ENCODE measurements around the gene NUP93. TPM values are rescaled to one million over a fixed set of nuclear protein-coding genes. Genes with fewer than 3 reads are reported as not detected.

The NUP93 gene
- total RNA-seq, 2 donors from 2014 or later, result 18.1 to 19.8 TPM

DNA sequence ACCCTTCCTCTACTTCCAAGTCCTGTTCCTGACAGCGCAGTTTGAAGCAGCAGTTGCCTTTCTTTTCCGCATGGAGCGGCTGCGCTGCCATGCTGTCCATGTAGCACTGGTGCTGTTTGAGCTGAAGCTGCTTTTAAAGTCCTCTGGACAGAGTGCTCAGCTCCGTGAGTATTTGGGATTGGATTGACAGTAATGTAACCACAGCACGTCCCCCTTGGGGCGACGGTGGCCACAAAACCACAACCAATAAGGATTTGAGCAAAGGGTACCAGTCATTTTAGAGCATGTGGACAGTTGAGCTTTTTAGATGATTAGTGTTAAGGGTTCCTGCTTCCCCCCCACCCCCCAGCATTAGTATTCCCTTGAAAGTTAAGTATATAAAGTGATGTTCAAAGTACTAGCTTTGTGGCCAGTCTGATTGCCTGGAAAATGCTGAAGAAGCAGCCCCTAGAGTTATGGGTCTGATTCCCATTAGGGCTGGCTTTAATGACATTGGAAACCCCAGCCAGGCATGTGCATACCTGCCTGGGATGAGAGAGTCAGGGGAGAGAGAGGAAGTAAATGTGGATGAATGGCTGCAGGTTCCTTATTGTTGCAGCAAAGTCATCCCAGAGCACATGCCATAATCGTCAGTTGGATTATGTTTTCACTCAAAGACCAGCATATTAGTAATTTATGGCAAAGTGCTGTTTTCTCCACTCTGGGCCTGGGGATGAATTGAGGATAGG is 103.5 kb downstream of the NUP93 start:
- TF ChIP-seq, protein P1, sequence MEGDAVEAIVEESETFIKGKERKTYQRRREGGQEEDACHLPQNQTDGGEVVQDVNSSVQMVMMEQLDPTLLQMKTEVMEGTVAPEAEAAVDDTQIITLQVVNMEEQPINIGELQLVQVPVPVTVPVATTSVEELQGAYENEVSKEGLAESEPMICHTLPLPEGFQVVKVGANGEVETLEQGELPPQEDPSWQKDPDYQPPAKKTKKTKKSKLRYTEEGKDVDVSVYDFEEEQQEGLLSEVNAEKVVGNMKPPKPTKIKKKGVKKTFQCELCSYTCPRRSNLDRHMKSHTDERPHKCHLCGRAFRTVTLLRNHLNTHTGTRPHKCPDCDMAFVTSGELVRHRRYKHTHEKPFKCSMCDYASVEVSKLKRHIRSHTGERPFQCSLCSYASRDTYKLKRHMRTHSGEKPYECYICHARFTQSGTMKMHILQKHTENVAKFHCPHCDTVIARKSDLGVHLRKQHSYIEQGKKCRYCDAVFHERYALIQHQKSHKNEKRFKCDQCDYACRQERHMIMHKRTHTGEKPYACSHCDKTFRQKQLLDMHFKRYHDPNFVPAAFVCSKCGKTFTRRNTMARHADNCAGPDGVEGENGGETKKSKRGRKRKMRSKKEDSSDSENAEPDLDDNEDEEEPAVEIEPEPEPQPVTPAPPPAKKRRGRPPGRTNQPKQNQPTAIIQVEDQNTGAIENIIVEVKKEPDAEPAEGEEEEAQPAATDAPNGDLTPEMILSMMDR (IDR thresholded peaks at IDR 0.05), result no peak
- H3K9me3 ChIP-seq, result no peaks in the 10 kb centered on the region
- peaks cover 62% of the 10 kb centered on the region for H3K36me3 ChIP-seq
- no peak overlapping the region for H3K4me3 ChIP-seq
- DNase-seq (ENCODE audit: low spot score), result no peak
- no peaks in the 10 kb centered on the region for H3K4me1 ChIP-seq
- H3K27ac ChIP-seq, result no peak overlapping the region
- H3K27me3 ChIP-seq, result no peaks in the 10 kb centered on the region

GRCh38 chr16:56835320-56835719 is 105.4 kb downstream of the NUP93 start:
- Histone ChIP-seq H3K36me3 (peaks cover 63% of the 10 kb centered on the region), H3K4me3 (no peak overlapping the region), H3K27me3 (no peaks in the 10 kb centered on the region), H3K9me3 (no peaks in the 10 kb centered on the region), H3K27ac (no peak overlapping the region), H3K4me1 (no peaks in the 10 kb centered on the region)
- TF ChIP-seq, protein P1 (IDR thresholded peaks at IDR 0.05), result no peak
- no peak for DNase-seq (ENCODE audit: low spot score)

GRCh38 chr16:56836410-56837230 is 106.7 kb downstream of the NUP93 start:
- Histone ChIP-seq H3K27me3 (no peaks in the 10 kb centered on the region), H3K4me1 (no peaks in the 10 kb centered on the region), H3K9me3 (no peaks in the 10 kb centered on the region), H3K36me3 (peaks cover 57% of the 10 kb centered on the region), H3K27ac (no peak overlapping the region), H3K4me3 (no peak overlapping the region)
- DNase-seq (ENCODE audit: low spot score), result no peak
- TF ChIP-seq, protein P1 (IDR thresholded peaks at IDR 0.05), result no peak

DNA sequence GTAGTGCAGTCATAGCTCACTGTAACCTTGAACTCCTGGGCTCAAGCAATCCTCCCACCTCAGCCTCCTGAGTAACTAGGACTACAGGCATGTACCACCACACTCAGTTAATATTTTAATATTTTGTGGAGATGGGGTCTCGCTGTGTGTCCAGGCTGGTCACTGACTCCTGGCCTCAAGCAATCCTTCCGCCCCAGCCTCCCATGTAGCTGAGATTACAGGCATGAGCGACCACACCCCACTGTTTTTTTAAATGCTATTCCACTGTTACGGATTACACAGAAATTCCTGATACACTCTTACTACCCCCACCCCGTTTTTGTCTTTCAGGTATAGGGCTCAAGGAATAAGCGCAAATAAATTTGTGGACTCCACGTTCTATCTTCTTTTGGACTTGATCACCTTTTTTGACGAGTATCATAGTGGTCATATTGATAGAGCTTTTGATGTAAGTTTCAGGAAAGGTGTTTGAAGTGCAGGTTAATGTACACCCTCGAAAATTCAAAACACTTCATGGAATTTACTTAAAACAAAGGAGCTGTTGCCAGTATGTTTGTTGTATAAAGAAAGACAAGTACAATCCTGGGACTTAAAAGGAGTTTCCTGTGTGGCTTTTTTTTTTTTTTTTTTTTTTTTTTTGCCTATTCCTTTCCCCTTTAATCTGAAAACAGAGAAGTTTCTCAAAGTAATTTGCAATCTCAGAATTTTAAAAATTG is 108.9 kb downstream of the NUP93 start:
- Histone ChIP-seq H3K27me3 (no peaks in the 10 kb centered on the region), H3K9me3 (no peaks in the 10 kb centered on the region), H3K36me3 (peaks cover 54% of the 10 kb centered on the region), H3K4me1 (no peaks in the 10 kb centered on the region), H3K4me3 (no peak overlapping the region), H3K27ac (no peak overlapping the region)
- TF ChIP-seq, protein P1 (IDR thresholded peaks at IDR 0.05), result no peak
- DNase-seq (ENCODE audit: low spot score), result no peak

- Histone ChIP-seq H3K4me3 (no peak overlapping the region), H3K27me3 (no peaks in the 10 kb centered on the region), H3K9me3 (no peaks in the 10 kb centered on the region), H3K4me1 (no peaks in the 10 kb centered on the region), H3K27ac (no peak overlapping the region), H3K36me3 (peaks cover 44% of the 10 kb centered on the region)
- TF ChIP-seq, protein P1 (IDR thresholded peaks at IDR 0.05), result no peak
- no peak for DNase-seq (ENCODE audit: low spot score)
These were observed 111.3 kb downstream of the NUP93 start for GRCh38 chr16:56841233-56841632.

Measured in right atrium auricular region (tissue), 2 donors.